ENCODE results near the gene ACOT8. TPM values are rescaled to one million over a fixed set of nuclear protein-coding genes. Genes with fewer than 3 reads are reported as not detected.
A peak's percentile ranks its signal among the peaks of the same experiment; 100 is the strongest.

The ACOT8 gene
- total RNA-seq, 1 donor from 2014 or later, result 25.6 TPM

- no peak for TF ChIP-seq CTCF (IDR thresholded peaks at IDR 0.05)
- intact Hi-C loops (cut with DNase I), result no loop called here
- H3K36me3 ChIP-seq, result no peaks in the 10 kb centered on the region
- H3K4me1 ChIP-seq, result peaks cover 24% of the 10 kb centered on the region
- peaks cover 32% of the 10 kb centered on the region for H3K27me3 ChIP-seq (ENCODE audit: low read depth)
- no peak for DNase-seq
- no peaks in the 10 kb centered on the region for H3K9me3 ChIP-seq
- H3K4me3 ChIP-seq, result peak overlapping the region; percentile 12
- peak; percentile 43 to 46 for ATAC-seq
- no peak overlapping the region for H3K27ac ChIP-seq
These were observed 34.3 kb downstream of the ACOT8 start for GRCh38 chr20:45822857-45823256.

GRCh38 chr20:45821947-45822346, 35.2 kb downstream of the ACOT8 start:
- Histone ChIP-seq H3K4me3 (no peak overlapping the region), H3K36me3 (no peaks in the 10 kb centered on the region), H3K9me3 (no peaks in the 10 kb centered on the region), H3K27me3 (ENCODE audit: low read depth) (peaks cover 32% of the 10 kb centered on the region), H3K27ac (no peak overlapping the region), H3K4me1 (peaks cover 28% of the 10 kb centered on the region)
- no peak for ATAC-seq
- TF ChIP-seq CTCF (IDR thresholded peaks at IDR 0.05), result no peak
- intact Hi-C loops (cut with DNase I), result no loop called here
- no peak for DNase-seq

- Histone ChIP-seq H3K27ac (no peak overlapping the region), H3K4me3 (no peak overlapping the region), H3K36me3 (no peaks in the 10 kb centered on the region), H3K27me3 (ENCODE audit: low read depth) (peaks cover 26% of the 10 kb centered on the region), H3K4me1 (peaks cover 18% of the 10 kb centered on the region), H3K9me3 (no peaks in the 10 kb centered on the region)
- no peak for TF ChIP-seq CTCF (IDR thresholded peaks at IDR 0.05)
- intact Hi-C loops (cut with DNase I), result no loop called here
- ATAC-seq (no peak), DNase-seq (no peak)
These were observed 37.7 kb downstream of the ACOT8 start for GRCh38 chr20:45819466-45819865.

GRCh38 chr20:45818239-45818638, 39.0 kb downstream of the ACOT8 start:
- H3K36me3 ChIP-seq, result no peaks in the 10 kb centered on the region
- H3K9me3 ChIP-seq, result no peaks in the 10 kb centered on the region
- intact Hi-C loops (cut with DNase I), result no loop called here
- no peak for TF ChIP-seq CTCF (IDR thresholded peaks at IDR 0.05)
- H3K4me3 ChIP-seq, result no peak overlapping the region
- DNase-seq, result no peak
- peaks cover 14% of the 10 kb centered on the region for H3K27me3 ChIP-seq (ENCODE audit: low read depth)
- ATAC-seq, result no peak
- H3K4me1 ChIP-seq, result peaks cover 13% of the 10 kb centered on the region
- H3K27ac ChIP-seq, result no peak overlapping the region

GRCh38 chr20:45817376-45818194, 39.6 kb downstream of the ACOT8 start:
- Histone ChIP-seq H3K4me3 (no peak overlapping the region), H3K27ac (peak overlapping the region; percentile 63), H3K27me3 (ENCODE audit: low read depth) (peaks cover 7% of the 10 kb centered on the region), H3K36me3 (no peaks in the 10 kb centered on the region), H3K4me1 (peaks cover 13% of the 10 kb centered on the region), H3K9me3 (no peaks in the 10 kb centered on the region)
- TF ChIP-seq CTCF (IDR thresholded peaks at IDR 0.05), result no peak
- intact Hi-C loops (cut with DNase I), result no loop called here
- no peak for DNase-seq
- peak; percentile 81 to 88 for ATAC-seq
